K562 (cell line): ENCODE measurements around the gene PLA2G15.

Experiments
- ARID1B ChIP-seq: fragments of 450-650 bp; IDR thresholded peaks from 2 replicates; pipeline ENCODE4 v1.6.1; 2016; ENCODE audit warnings: antibody characterized with exemption, mild to moderate bottlenecking, inconsistent platforms
- ATF4 ChIP-seq: fragments of 450-650 bp; formaldehyde crosslinking; IDR thresholded peaks from 2 replicates; pipeline ENCODE4 v1.4.0; 2022; ENCODE audit warnings: mild to moderate bottlenecking, moderate library complexity
- EGR1 ChIP-seq: fragments of 450-650 bp; conservative IDR thresholded peaks from 2 replicates; pipeline ENCODE4 v1.6.1; 2017; ENCODE audit warnings: mild to moderate bottlenecking
- EZH2 ChIP-seq: IDR thresholded peaks from 2 replicates; pipeline ENCODE4 v1.6.1; 2012; ENCODE audit warnings: low read depth, mild to moderate bottlenecking, inconsistent platforms, low read length, borderline replicate concordance
- MAX ChIP-seq: sonication (generic); formaldehyde crosslinking; IDR thresholded peaks from 2 replicates; pipeline ENCODE4 v1.9.0; 2022; ENCODE audit warnings: mild to moderate bottlenecking, missing genetic modification reagents
- MIER1 ChIP-seq: fragments of 450-650 bp; IDR thresholded peaks from 2 replicates; pipeline ENCODE4 v1.6.1; 2016; ENCODE audit warnings: antibody characterized with exemption, mild to moderate bottlenecking, low read depth
- MXD1 ChIP-seq: fragments of 250-450 bp; sonication (Bioruptor Pico); IDR thresholded peaks from 2 replicates; pipeline ENCODE4 v1.8.0; 2021; ENCODE audit warnings: borderline replicate concordance, mild to moderate bottlenecking, moderate library complexity; ENCODE audit not compliant: poor library complexity, severe bottlenecking
- MYC ChIP-seq, 2 experiments: fragments of 250-450 bp in 1 of 2; sonication (Bioruptor Pico) in 1 of 2; IDR thresholded peaks; 2 replicates each; pipeline versions ENCODE4 v1.5.1 to v1.6.1; 2012 to 2021; ENCODE audit warnings: low read depth in 2 of 2, borderline replicate concordance in 1 of 2, improper control_type of control experiment in 1 of 2, low read length in 1 of 2, mild to moderate bottlenecking in 1 of 2, moderate library complexity in 1 of 2
- PHB2 ChIP-seq: fragments of 450-650 bp; IDR thresholded peaks from 2 replicates; pipeline ENCODE4 v1.6.1; 2017; ENCODE audit warnings: low read depth
- RNF2 ChIP-seq: sonication (generic); IDR thresholded peaks from 2 replicates; pipeline ENCODE4 v1.6.1; 2016
- SIX5 ChIP-seq, 2 experiments: IDR thresholded peaks; 2 replicates each; pipeline ENCODE4 v1.6.1; 2011; ENCODE audit warnings: low read length in 2 of 2, borderline replicate concordance in 1 of 2, low read depth in 1 of 2, mild to moderate bottlenecking in 1 of 2, moderate library complexity in 1 of 2; ENCODE audit not compliant: insufficient read depth in 1 of 2
- ZKSCAN8 ChIP-seq: fragments of 200-800 bp; sonication (Bioruptor generic); IDR thresholded peaks from 2 replicates; pipeline ENCODE4 v1.6.1; 2016; ENCODE audit warnings: missing genetic modification characterization, missing compliant biosample characterization
- ZNF431 ChIP-seq: sonication (generic); formaldehyde crosslinking; IDR thresholded peaks from 2 replicates; pipeline ENCODE4 v1.8.0; 2022; ENCODE audit warnings: mild to moderate bottlenecking, missing genetic modification reagents
- TF ChIP-seq, protein P1 (sequence below): fragments of 250-450 bp; sonication (Bioruptor Pico); IDR thresholded peaks from 2 replicates; pipeline ENCODE4 v1.4.0; 2020; ENCODE audit warnings: mild to moderate bottlenecking, moderate library complexity

GRCh38 chr16:68306633-68307032, 61.5 kb downstream of the PLA2G15 start:
- TF ChIP-seq PHB2, result no peak
- no peak for TF ChIP-seq MAX (CRISPR knock-in tag)
- no peak for TF ChIP-seq ZKSCAN8 (CRISPR knock-in tag)
- no peak for TF ChIP-seq ARID1B
- no peak for TF ChIP-seq MXD1 (CRISPR knock-in tag)
- no peak for TF ChIP-seq SIX5 (IDR thresholded peaks at IDR 0.05; ENCODE audit: borderline replicate concordance in 1 of 2, insufficient read depth in 1 of 2, low read depth in 1 of 2, low read length in 2 of 2)
- no peak for TF ChIP-seq ATF4
- no peak for TF ChIP-seq EGR1
- TF ChIP-seq, protein P1, sequence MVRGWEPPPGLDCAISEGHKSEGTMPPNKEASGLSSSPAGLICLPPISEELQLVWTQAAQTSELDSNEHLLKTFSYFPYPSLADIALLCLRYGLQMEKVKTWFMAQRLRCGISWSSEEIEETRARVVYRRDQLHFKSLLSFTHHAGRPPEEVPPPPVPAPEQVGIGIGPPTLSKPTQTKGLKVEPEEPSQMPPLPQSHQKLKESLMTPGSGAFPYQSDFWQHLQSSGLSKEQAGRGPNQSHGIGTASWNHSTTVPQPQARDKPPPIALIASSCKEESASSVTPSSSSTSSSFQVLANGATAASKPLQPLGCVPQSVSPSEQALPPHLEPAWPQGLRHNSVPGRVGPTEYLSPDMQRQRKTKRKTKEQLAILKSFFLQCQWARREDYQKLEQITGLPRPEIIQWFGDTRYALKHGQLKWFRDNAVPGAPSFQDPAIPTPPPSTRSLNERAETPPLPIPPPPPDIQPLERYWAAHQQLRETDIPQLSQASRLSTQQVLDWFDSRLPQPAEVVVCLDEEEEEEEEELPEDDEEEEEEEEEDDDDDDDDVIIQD, result no peak
- TF ChIP-seq MYC (IDR thresholded peaks at IDR 0.05; ENCODE audit: low read depth, low read length), result no peak
- no peak for TF ChIP-seq MYC (CRISPR knock-in tag; IDR thresholded peaks at IDR 0.05; ENCODE audit: borderline replicate concordance, low read depth)
- TF ChIP-seq MIER1, result no peak
- no peak for TF ChIP-seq ZNF431
- no peak for TF ChIP-seq RNF2
- no peak for TF ChIP-seq EZH2
